HepG2 (cell line): ENCODE measurements around the gene MLLT1. TPM values are rescaled to one million over a fixed set of nuclear protein-coding genes. Genes with fewer than 3 reads are reported as not detected.

Experiments
- ADNP ChIP-seq: sonication (generic); formaldehyde crosslinking; IDR thresholded peaks from 2 replicates; pipeline ENCODE4 v1.4.0; 2020; ENCODE audit warnings: missing genetic modification reagents
- CAMTA2 ChIP-seq: sonication (generic); formaldehyde crosslinking; IDR thresholded peaks from 2 replicates; pipeline ENCODE4 v1.4.0; 2020; ENCODE audit warnings: mild to moderate bottlenecking, missing genetic modification reagents, borderline replicate concordance
- CEBPG ChIP-seq: IDR thresholded peaks from 2 replicates; pipeline ENCODE4 v1.6.1; 2016
- HES4 ChIP-seq: sonication (generic); formaldehyde crosslinking; IDR thresholded peaks from 2 replicates; pipeline ENCODE4 v1.9.0; 2021; ENCODE audit warnings: mild to moderate bottlenecking, missing genetic modification reagents, borderline replicate concordance
- HINFP ChIP-seq: sonication (generic); formaldehyde crosslinking; IDR thresholded peaks from 2 replicates; pipeline ENCODE4 v1.4.0; 2020; ENCODE audit warnings: low read depth, mild to moderate bottlenecking, missing genetic modification reagents
- MYPOP ChIP-seq: sonication (generic); formaldehyde crosslinking; IDR thresholded peaks from 2 replicates; pipeline ENCODE4 v1.8.1; 2023; ENCODE audit warnings: mild to moderate bottlenecking, moderate library complexity, missing genetic modification reagents
- PHF20 ChIP-seq: sonication (generic); formaldehyde crosslinking; IDR thresholded peaks from 2 replicates; pipeline ENCODE4 v1.5.0; 2020; ENCODE audit warnings: mild to moderate bottlenecking, missing genetic modification reagents
- RARA ChIP-seq: IDR thresholded peaks from 2 replicates; pipeline ENCODE4 v1.6.1; 2016; ENCODE audit warnings: missing genetic modification reagents, missing compliant biosample characterization
- SIN3B ChIP-seq: fragments of 150-350 bp; IDR thresholded peaks from 2 replicates; pipeline ENCODE4 v1.6.1; 2014; ENCODE audit warnings: low read length
- ZFYVE20 ChIP-seq: sonication (generic); formaldehyde crosslinking; IDR thresholded peaks from 2 replicates; pipeline ENCODE4 v1.8.0; 2023; ENCODE audit warnings: low read depth, mild to moderate bottlenecking, moderate library complexity, missing genetic modification reagents, borderline replicate concordance
- ZHX2 ChIP-seq, 2 experiments: sonication (generic) in 1 of 2; formaldehyde crosslinking in 1 of 2; IDR thresholded peaks; 2 replicates each; pipeline versions ENCODE4 v1.6.1 to v1.9.0; 2014 to 2022; ENCODE audit warnings: antibody characterized with exemption in 1 of 2, borderline replicate concordance in 1 of 2, inconsistent platforms in 1 of 2, low read depth in 1 of 2, missing genetic modification reagents in 1 of 2
- ZNF430 ChIP-seq: sonication (generic); formaldehyde crosslinking; IDR thresholded peaks from 2 replicates; pipeline ENCODE4 v1.9.0; 2021; ENCODE audit warnings: mild to moderate bottlenecking, missing genetic modification reagents
- ZNF773 ChIP-seq: sonication (generic); formaldehyde crosslinking; IDR thresholded peaks from 2 replicates; pipeline ENCODE4 v1.4.0; 2020; ENCODE audit warnings: missing genetic modification reagents, borderline replicate concordance
- polyA plus RNA-seq, 8 experiments: library from polyadenylated mRNA; depleted of rRNA in 3 of 8; stranded (reverse) in 7 of 8; unstranded in 1 of 8; fragments of >200 nt; fragmentation: Illumina TruSeq in 4 of 8; extraction: Trizol in 4 of 8; gene quantifications; 2 replicates each; pipeline versions ENCODE4 v1.2.1 to v1.2.3, GENCODE V29; 2011 to 2016; ENCODE audit warnings: low read depth in 4 of 8, missing spikeins in 1 of 8, mixed read lengths in 1 of 8; ENCODE audit not compliant: insufficient read depth in 1 of 8
- total RNA-seq, 5 experiments: library from RNA; depleted of rRNA; stranded (reverse); fragments of >200 nt; fragmentation: Illumina TruSeq; extraction: Trizol; gene quantifications; 2 replicates each; pipeline ENCODE4 v1.2.3, GENCODE V29; 2016; ENCODE audit warnings: low read depth in 1 of 5
- TF ChIP-seq, protein P1 (sequence below): sonication (generic); formaldehyde crosslinking; IDR thresholded peaks from 2 replicates; pipeline ENCODE4 v1.4.0; 2020; ENCODE audit warnings: missing genetic modification reagents

Gene MLLT1
- total and polyA plus RNA-seq, 2 of the 13 experiments (the other 11 are each of a cell fraction or from before 2014, with no cell fraction given): 11.7 to 12.2 TPM

DNA sequence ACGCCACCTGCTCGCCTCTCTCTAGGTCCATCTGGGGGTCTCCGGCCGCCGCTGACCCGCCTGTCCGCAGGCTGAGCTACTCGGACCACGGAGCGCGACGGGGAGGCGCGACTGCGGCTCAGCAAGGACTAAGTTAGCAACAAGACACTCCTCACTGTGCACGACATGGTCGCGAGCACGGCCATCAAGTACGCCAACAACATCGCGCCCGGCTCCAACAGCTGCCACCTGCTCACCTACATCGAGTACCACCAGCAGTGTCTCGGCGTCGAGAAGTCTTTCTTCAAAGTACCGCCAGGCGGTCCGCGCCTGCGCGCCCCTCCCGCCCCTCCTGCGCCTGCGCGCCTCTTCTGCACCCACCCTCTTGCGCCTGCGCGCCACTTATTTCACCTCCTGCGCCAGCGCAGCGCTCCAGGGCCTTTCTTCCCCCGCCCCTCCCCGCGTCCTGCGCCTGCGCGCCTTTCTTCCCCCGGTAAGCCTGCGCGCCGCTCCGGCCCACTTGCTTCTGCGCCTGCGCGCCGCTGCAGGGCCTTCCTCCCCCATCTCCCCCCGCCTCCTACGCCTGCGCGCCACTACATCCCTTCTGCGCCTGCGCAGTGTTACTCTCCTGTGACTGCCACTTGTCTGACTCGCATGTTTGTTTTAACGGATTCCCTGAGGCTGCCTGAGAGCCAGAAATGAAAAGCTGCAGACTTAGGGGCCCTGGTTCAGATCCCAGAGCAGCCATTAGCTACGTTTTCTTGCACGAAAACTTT, 80.4 kb downstream of the MLLT1 start (continued):
- peak; percentile 78 for TF ChIP-seq SIN3B
- TF ChIP-seq CAMTA2 (CRISPR knock-in tag): 0 out of 2 replicates have a peak, but pooled peaks have one; percentile 47
- no peak for TF ChIP-seq ZNF430
- no peak for TF ChIP-seq ADNP (CRISPR knock-in tag)
- no peak for TF ChIP-seq CEBPG (CRISPR knock-in tag)
- 0 out of 2 replicates have a peak, but pooled peaks have one; percentile 58 for TF ChIP-seq HINFP (CRISPR knock-in tag)
- TF ChIP-seq RARA (CRISPR knock-in tag): 0 out of 2 replicates have a peak, but pooled peaks have one; percentile 20
- no peak for TF ChIP-seq ZNF773 (CRISPR knock-in tag)
- 0 out of 2 replicates have a peak, but pooled peaks have one; percentile 83 for TF ChIP-seq ZFYVE20 (CRISPR knock-in tag)
- no peak for TF ChIP-seq ZHX2 (IDR thresholded peaks at IDR 0.05; ENCODE audit: low read depth)
- 0 out of 2 replicates have a peak, but pooled peaks have one; percentile 45 for TF ChIP-seq ZHX2 (CRISPR knock-in tag; IDR thresholded peaks at IDR 0.05; ENCODE audit: borderline replicate concordance)
- TF ChIP-seq MYPOP (CRISPR knock-in tag): peak; percentile 67; the same call in 1 of the 2 replicates
- TF ChIP-seq, protein P1, sequence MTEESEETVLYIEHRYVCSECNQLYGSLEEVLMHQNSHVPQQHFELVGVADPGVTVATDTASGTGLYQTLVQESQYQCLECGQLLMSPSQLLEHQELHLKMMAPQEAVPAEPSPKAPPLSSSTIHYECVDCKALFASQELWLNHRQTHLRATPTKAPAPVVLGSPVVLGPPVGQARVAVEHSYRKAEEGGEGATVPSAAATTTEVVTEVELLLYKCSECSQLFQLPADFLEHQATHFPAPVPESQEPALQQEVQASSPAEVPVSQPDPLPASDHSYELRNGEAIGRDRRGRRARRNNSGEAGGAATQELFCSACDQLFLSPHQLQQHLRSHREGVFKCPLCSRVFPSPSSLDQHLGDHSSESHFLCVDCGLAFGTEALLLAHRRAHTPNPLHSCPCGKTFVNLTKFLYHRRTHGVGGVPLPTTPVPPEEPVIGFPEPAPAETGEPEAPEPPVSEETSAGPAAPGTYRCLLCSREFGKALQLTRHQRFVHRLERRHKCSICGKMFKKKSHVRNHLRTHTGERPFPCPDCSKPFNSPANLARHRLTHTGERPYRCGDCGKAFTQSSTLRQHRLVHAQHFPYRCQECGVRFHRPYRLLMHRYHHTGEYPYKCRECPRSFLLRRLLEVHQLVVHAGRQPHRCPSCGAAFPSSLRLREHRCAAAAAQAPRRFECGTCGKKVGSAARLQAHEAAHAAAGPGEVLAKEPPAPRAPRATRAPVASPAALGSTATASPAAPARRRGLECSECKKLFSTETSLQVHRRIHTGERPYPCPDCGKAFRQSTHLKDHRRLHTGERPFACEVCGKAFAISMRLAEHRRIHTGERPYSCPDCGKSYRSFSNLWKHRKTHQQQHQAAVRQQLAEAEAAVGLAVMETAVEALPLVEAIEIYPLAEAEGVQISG (CRISPR knock-in tag): peak; percentile 67; the same call in 1 of the 2 replicates
- peak; percentile 64 for TF ChIP-seq PHF20
- TF ChIP-seq HES4 (CRISPR knock-in tag): peak; percentile 19; the same call in 1 of the 2 replicates
